ENCODE measurements around the gene MBOAT1.

The MBOAT1 gene

GRCh38 chr6:20092071-20092566 lies 120.2 kb downstream of the MBOAT1 start:
- no peak for DNase-seq

DNA sequence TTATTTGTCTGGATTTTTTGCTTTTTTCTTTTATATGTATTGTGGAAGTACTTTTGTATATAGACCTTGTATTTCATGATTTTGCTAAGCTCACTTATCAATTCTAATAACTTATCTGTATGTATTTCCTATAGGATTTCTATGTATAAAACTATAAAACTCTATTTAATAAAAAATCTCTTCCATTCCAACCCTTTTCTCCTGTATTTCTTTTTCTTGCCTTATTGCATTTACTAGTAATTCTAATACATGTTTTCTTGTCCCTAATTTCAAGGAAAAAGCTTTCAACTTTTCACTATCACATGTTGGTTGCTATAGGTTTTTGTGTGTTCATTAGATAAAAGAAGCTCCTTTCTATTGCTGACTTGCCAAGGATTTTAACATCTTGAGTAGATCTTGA lies 125.3 kb downstream of the MBOAT1 start:
- DNase-seq, result no peak

- DNase-seq, result no peak
These were observed 126.5 kb downstream of the MBOAT1 start for GRCh38 chr6:20085817-20086216.

DNA sequence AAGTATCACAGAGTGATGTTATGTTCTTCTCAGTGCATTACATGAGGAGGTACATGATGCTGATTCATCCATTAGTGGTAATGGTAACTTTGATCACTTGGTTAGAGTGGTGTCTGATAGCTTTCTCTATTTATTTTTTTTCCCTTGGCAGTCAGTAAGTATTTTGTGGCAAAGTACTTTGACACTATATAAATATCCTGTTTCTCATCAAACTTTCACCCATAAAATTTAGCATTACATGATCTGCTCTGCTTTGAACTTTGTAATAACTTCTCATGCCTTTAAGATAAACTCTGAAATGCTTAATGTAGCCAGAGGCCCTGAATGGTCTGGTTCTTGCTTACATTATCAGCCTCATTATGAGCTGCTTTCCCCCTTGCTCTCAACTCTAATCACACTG lies 127.9 kb downstream of the MBOAT1 start:
- no peak for DNase-seq

GRCh38 chr6:20071998-20072397 lies 140.3 kb downstream of the MBOAT1 start:
- no peak for DNase-seq

DNA sequence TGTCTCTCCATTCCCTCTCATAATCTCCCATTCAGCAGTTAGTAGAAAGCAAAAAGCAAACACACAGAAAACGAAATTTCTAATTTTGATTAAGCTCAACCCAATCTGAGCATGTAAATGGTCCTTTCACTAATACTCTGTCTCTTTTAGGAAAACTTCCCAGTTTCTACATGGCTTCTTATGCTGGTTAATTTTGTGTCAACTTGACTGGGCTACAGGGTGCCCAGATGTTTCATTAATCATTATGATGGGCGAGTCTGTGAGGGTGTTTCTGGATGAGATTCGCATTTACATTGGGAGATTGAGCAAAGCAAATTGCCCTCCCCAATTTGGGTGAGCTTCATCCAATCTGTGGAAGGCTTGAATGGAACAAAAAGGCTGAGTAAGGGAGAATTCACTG lies 142.2 kb downstream of the MBOAT1 start:
- no peak for DNase-seq

GRCh38 chr6:20069021-20069522 lies 143.2 kb downstream of the MBOAT1 start:
- no peak for DNase-seq

GRCh38 chr6:20068421-20068988 lies 143.8 kb downstream of the MBOAT1 start:
- no peak for DNase-seq

DNA sequence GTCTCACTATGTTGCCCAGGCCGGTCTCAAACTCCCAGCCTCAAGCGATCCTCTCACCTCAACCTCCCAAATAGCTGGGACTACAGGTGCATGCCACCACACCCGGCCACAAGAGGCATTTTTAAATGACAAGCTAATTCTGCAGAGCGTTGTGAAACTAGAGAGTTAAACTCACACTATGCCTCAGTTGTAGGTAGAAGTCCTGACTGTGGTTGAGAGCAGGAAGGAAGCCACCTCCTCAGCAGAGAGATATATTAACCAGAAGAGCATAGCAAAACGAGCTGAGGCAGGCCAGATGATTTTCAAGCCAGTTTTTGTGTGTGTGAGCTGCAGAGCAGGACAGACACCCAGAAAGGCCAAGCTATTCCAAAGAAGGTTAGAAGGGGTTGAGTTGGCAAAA lies 150.3 kb downstream of the MBOAT1 start:
- no peak for DNase-seq

- DNase-seq, result no peak
These were observed 152.0 kb downstream of the MBOAT1 start for GRCh38 chr6:20060252-20060651.

DNA sequence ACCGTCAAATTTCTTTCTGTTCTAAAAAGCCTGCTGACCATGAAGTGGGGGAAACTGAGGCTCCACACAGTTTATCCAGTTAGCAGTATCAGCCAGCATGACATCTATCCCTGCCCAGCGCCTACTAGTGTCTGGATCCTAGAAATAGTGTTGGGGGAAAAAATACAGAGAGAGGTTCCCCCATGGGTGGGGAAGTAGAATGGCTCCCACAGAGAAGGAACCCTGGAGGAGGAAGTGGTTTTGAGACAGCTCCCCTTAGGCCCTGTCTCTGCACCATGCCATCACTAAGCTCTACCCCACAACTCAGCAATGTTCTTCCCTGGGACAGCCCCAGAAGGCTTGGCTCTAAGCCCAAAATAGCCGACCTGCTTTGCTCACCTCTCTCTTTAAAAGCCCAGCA lies 153.4 kb downstream of the MBOAT1 start:
- no peak for DNase-seq

DNA sequence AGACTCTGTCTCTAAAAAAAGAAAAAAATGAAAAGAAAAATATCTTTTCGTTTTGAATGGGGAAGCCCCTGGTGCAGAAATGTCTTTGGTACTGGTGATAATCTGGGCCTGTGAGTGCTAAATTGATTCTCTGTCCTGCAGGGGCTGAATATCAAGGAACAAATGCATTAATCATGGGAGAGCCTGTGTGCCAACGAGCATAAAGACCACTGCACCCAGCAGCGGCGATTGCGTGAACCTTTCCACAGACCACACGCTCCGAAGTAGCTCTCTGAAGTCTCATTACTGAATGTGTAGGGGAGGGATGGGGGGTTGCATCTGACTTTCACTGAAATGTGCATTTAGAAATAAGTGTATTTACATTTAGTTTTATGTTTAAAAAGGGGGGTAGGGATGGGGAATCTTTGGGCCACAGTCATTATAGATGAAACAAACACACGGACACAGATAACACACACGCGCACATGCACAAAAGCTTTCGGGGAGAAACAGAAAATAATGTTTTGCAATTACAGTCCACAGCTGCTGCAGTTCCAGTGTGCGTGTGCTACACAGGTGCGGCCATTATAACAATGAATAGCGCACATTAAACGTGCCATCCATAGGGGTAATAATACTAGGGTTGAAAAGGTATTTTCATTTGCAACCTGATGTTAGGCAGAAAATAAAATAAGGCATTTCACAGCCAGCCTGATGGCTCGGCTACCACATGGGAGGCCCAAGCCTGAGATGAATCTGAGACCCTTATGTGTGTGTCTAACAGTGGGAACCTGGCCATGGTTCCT lies 154.0 kb downstream of the MBOAT1 start:
- DNase-seq, result no peak

GRCh38 chr6:20056350-20056992 lies 155.8 kb downstream of the MBOAT1 start:
- no peak for DNase-seq

DNA sequence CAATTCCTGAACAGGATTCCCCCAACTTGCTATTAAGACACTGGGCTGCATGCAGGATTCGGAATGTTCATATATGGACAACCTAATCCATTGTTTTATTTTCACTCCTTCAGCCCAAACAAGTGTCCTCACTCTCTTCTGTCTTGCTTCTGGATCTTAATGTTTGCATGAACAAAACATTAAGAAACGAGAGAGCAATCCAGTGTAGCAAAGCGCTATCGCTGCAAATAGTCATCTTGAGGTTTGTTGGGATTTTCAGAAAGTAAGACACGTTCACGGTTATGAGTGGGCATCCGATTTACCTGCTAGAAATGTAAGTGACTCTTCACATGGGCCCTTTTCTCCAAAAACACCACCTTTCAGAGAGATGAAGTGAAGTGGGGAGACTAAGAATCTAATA lies 156.4 kb downstream of the MBOAT1 start:
- no peak for DNase-seq
